HG02885 (cell line): ENCODE results near the gene ERMP1.

Source experiments
- ATAC-seq: cut with Tn5 transposase; IDR thresholded peaks from one replicate; pipeline ENCODE4 v1.9.1; 2021; ENCODE audit warnings: mild to moderate bottlenecking; ENCODE audit not compliant: unreplicated experiment, poor library complexity

The ERMP1 gene

DNA sequence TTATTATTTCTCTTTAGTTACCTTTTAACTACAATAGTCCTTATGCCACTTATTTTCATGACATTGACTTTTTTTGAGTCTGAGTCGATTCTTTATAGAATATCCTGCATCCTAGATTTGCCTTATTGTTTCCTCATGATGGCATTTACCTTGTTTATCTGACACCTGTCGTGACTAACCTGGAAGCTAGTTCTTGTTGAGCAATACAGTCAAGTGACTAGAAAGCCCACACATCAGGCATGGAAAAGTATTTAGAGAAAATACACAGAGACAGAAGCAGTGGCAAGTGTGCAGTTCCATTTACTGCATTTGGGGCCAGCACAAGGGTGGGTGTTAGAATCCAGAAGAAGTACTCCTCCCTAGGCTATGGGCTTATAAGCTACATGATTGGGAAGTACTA is 97.8 kb downstream of the ERMP1 start:
- no peak for ATAC-seq
